Peyer's patch (tissue), 4 donors: Measurements from ENCODE around the gene EPHA1. TPM values are rescaled to one million over a fixed set of nuclear protein-coding genes. Genes with fewer than 3 reads are reported as not detected.

Source experiments
- DNase-seq, 3 donors: peaks; one replicate each; pipeline ENCODE4 v3.0.0-alpha.2; 2017 to 2019
- H3K27ac ChIP-seq, 4 donors: fragments of 200-600 bp; sonication (generic); one replicate each; pipeline ENCODE4 v1.5.1; 2016 to 2019
- H3K27me3 ChIP-seq, 2 donors: fragments of 200-600 bp; sonication (generic); one replicate each; pipeline ENCODE4 v1.5.1; 2019
- H3K36me3 ChIP-seq, 3 donors: fragments of 200-600 bp; sonication (generic); one replicate each; pipeline ENCODE4 v1.5.1; 2016 to 2019
- H3K4me1 ChIP-seq, 4 donors: fragments of 200-600 bp; sonication (generic); one replicate each; pipeline ENCODE4 v1.5.1; 2016 to 2019
- H3K4me3 ChIP-seq, 4 donors: fragments of 200-600 bp; sonication (generic); 1 replicate in 3 of 4; 2 replicates in 1 of 4; pipeline ENCODE4 v1.5.1; 2016 to 2019; ENCODE audit warnings: mild to moderate bottlenecking in 1 of 4
- H3K9me3 ChIP-seq, 4 donors: fragments of 200-600 bp; sonication (generic); one replicate each; pipeline ENCODE4 v1.5.1; 2016 to 2019; ENCODE audit warnings: mild to moderate bottlenecking in 1 of 4
- CTCF ChIP-seq, 6 experiments: fragments of 450-650 bp in 4 of 6; fragments of 200-600 bp in 2 of 6; sonication (generic) in 1 of 6; IDR thresholded peaks; one replicate each; pipeline ENCODE4 v1.5.1; 2017 to 2019; ENCODE audit warnings: antibody characterized with exemption in 6 of 6, mild to moderate bottlenecking in 3 of 6, moderate library complexity in 1 of 6
- POLR2A ChIP-seq, 2 donors: fragments of 450-650 bp; IDR thresholded peaks; one replicate each; pipeline ENCODE4 v1.5.1; 2017; ENCODE audit warnings: antibody characterized with exemption in 2 of 2, mild to moderate bottlenecking in 2 of 2, moderate library complexity in 2 of 2
- total RNA-seq, 4 donors: library from RNA; depleted of rRNA; stranded (reverse); fragments of >200 nt; gene quantifications; one replicate each; pipeline ENCODE4 v1.1.0, GENCODE V29; 2016

EPHA1 gene
- total RNA-seq, 4 donors from 2014 or later: 52.5 to 81.3 (median 63.9) TPM

DNA sequence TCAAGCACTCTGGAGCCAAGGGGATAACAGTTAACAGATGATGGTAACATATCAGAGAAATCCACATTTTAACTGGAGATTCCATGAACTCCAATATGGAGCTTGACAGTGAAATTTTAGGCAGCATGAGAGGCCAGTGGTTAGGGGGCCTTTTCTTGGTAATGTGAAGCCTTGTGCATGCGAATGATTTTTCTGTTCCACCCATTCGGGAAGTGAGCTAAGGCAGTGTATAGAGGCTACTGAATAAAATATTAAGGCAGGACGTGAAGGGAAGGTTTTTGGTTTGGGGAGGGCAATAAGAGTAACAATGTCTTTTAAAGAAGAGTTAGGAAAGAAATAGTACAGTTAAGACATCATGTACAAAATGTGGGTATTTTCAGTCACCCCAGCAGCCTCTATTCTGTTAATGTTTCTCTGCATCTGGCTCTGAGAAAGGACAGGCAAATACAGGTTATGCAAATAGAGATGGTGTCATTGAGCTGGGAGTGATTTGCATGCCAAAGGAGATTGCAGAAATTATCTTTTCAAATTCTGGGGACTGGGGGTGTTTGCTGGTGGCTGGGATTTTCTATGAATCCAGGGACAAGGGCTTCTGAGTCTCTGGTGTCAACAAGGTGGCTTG lies 27.8 kb upstream of the EPHA1 start:
- peaks cover 0 to 9% (median 0%) of the 10 kb centered on the region in 4 donors for H3K4me1 ChIP-seq
- no peaks in the 10 kb centered on the region for H3K9me3 ChIP-seq
- H3K4me3 ChIP-seq: no peak overlapping the region
- TF ChIP-seq POLR2A (IDR thresholded peaks at IDR 0.05) (no peak), CTCF (IDR thresholded peaks at IDR 0.05) (no peak)
- H3K27ac ChIP-seq: no peak overlapping the region
- DNase-seq: no peak
- no peaks in the 10 kb centered on the region for H3K36me3 ChIP-seq
- H3K27me3 ChIP-seq: no peaks in the 10 kb centered on the region

GRCh38 chr7:143435266-143435665 lies 26.6 kb upstream of the EPHA1 start:
- no peak for DNase-seq
- Histone ChIP-seq H3K27me3 (no peaks in the 10 kb centered on the region), H3K36me3 (no peaks in the 10 kb centered on the region), H3K4me3 (no peak overlapping the region), H3K4me1 (peaks cover 0 to 9% (median 0%) of the 10 kb centered on the region in 4 donors), H3K9me3 (no peaks in the 10 kb centered on the region), H3K27ac (no peak overlapping the region)
- no peak for TF ChIP-seq POLR2A (IDR thresholded peaks at IDR 0.05)
- no peak for TF ChIP-seq CTCF (IDR thresholded peaks at IDR 0.05)

- Histone ChIP-seq H3K27me3 (no peaks in the 10 kb centered on the region), H3K9me3 (no peaks in the 10 kb centered on the region), H3K36me3 (no peaks in the 10 kb centered on the region), H3K27ac (no peak overlapping the region), H3K4me1 (peaks cover 0 to 9% (median 0%) of the 10 kb centered on the region in 4 donors), H3K4me3 (no peak overlapping the region)
- DNase-seq: peak in 1 of 3 donors; percentile 69
- TF ChIP-seq POLR2A (IDR thresholded peaks at IDR 0.05): no peak
These were observed 26.0 kb upstream of the EPHA1 start for GRCh38 chr7:143434660-143435059.

DNA sequence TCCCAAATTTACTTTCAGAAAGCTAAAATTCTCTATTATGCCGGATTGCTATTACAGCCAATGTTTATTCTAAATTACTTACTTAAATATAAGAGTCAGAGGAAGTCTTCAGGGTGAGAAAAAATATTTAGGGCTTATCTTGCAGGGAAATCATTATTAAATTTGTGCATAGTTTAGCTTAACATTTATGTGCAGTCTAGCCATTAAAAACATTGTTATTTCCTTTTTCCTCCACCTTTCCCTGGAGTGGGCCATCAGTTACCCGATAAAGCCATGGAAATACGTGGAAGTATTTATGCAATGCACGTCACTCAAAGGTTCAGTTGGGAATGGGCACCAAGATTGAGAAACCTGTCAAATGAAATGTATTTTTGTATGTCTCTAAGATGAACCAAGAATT lies 25.1 kb upstream of the EPHA1 start:
- H3K9me3 ChIP-seq: no peaks in the 10 kb centered on the region
- TF ChIP-seq CTCF (IDR thresholded peaks at IDR 0.05) (no peak), POLR2A (IDR thresholded peaks at IDR 0.05) (no peak)

GRCh38 chr7:143431109-143431508 lies 22.5 kb upstream of the EPHA1 start:
- no peaks in the 10 kb centered on the region for H3K27me3 ChIP-seq
- no peak for DNase-seq
- no peaks in the 10 kb centered on the region for H3K9me3 ChIP-seq
- H3K27ac ChIP-seq: no peak overlapping the region
- H3K36me3 ChIP-seq: no peaks in the 10 kb centered on the region
- no peak for TF ChIP-seq POLR2A (IDR thresholded peaks at IDR 0.05)
- no peaks in the 10 kb centered on the region for H3K4me1 ChIP-seq
- H3K4me3 ChIP-seq: no peak overlapping the region

More for the DNA sequence above, 25.1 kb upstream of the EPHA1 start:
- H3K36me3 ChIP-seq: no peaks in the 10 kb centered on the region
- DNase-seq: no peak
- H3K4me1 ChIP-seq: peaks cover 0 to 9% (median 0%) of the 10 kb centered on the region in 4 donors
- H3K27ac ChIP-seq: no peak overlapping the region
- no peaks in the 10 kb centered on the region for H3K27me3 ChIP-seq
- no peak overlapping the region for H3K4me3 ChIP-seq

DNA sequence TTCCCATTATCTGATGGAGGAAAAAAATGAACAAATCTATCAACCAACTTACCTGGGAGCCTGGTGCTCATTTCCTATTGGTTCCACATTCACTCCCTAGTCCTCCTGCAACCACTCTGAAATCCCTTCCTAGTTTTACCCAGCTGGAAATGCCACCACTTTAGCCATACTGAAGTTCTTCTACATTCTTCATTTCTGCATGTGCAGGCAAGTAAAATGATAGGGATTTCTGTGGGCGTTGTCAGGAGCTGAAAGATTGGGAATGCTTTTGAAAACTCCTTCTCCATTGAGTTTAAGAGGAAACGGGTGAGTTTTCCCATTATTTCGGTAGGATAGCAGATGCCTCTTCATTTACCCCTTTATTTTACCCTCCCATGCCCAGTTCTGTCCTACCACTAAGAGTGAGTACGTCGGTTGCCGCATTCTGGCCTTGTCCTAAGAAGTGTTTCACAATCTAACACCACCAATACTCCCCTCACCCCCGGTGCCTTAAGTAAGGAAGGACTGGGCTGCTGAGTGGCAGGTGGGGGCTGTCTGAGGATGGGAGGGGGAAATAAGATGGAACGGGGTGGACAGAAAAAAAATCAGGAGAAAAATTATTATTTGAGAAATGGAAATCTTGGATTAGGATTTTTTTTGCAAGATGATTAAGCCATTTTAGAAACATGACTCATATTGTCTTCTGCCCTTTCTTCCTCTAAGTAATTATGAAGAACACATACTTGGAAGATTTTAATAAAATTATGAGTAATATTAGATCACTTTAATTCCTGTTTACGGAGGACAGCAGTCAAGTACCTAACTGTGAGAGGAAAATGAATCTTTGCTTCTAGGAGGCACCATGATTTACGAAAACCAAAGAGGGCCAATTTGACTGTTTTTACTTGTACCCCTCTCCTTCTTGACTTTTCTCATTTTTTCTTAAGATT lies 21.4 kb upstream of the EPHA1 start:
- Histone ChIP-seq H3K4me1 (no peaks in the 10 kb centered on the region), H3K9me3 (no peaks in the 10 kb centered on the region), H3K27me3 (no peaks in the 10 kb centered on the region), H3K4me3 (no peak overlapping the region), H3K36me3 (no peaks in the 10 kb centered on the region), H3K27ac (no peak overlapping the region)
- no peak for DNase-seq
- TF ChIP-seq CTCF (IDR thresholded peaks at IDR 0.05) (no peak), POLR2A (IDR thresholded peaks at IDR 0.05) (no peak)
